Fibroblast of the conjunctiva (primary cell): ENCODE measurements around the gene WDPCP.
"Not testable (repeated sequence)": the region's sequence is repeated elsewhere in the genome, so short reads cannot be mapped to it uniquely, and the experiment has no call there.

Experiments
- DNase-seq: peaks from one replicate; pipeline ENCODE4 v3.0.0-alpha.2; 2010; ENCODE audit warnings: low read depth

Gene WDPCP

GRCh38 chr2:63444565-63445288 lies 143.6 kb downstream of the WDPCP start:
- DNase-seq: no peak

GRCh38 chr2:63440612-63441011 lies 147.7 kb downstream of the WDPCP start:
- DNase-seq: no peak

GRCh38 chr2:63438181-63438580 lies 150.1 kb downstream of the WDPCP start:
- DNase-seq: no peak

GRCh38 chr2:63436488-63436887 lies 151.8 kb downstream of the WDPCP start:
- no peak for DNase-seq

- no peak for DNase-seq
Measured at GRCh38 chr2:63435070-63435469, 153.2 kb downstream of the WDPCP start.

GRCh38 chr2:63434024-63435001 lies 154.0 kb downstream of the WDPCP start:
- DNase-seq: no peak

GRCh38 chr2:63432373-63432772 lies 155.9 kb downstream of the WDPCP start:
- peak; percentile 4 for DNase-seq

GRCh38 chr2:63425606-63426005 lies 162.7 kb downstream of the WDPCP start:
- DNase-seq: peak; percentile 6

- DNase-seq: no peak
Measured at GRCh38 chr2:63425079-63425416, 163.2 kb downstream of the WDPCP start.

GRCh38 chr2:63424329-63425078 lies 163.8 kb downstream of the WDPCP start:
- peak; percentile 16 for DNase-seq

- no peak for DNase-seq
Measured at GRCh38 chr2:63422556-63422955, 165.7 kb downstream of the WDPCP start.

- no peak for DNase-seq
Measured at GRCh38 chr2:63408530-63408929, 179.7 kb downstream of the WDPCP start.

- DNase-seq: no peak
Measured at GRCh38 chr2:63406641-63407040, 181.6 kb downstream of the WDPCP start.

GRCh38 chr2:63403820-63404219 lies 184.5 kb downstream of the WDPCP start:
- DNase-seq: no peak

- not testable (repeated sequence) for DNase-seq
Measured at GRCh38 chr2:63402889-63403288, 185.4 kb downstream of the WDPCP start.

GRCh38 chr2:63399156-63399555 lies 189.1 kb downstream of the WDPCP start:
- no peak for DNase-seq

GRCh38 chr2:63379451-63379850 lies 208.8 kb downstream of the WDPCP start:
- no peak for DNase-seq

GRCh38 chr2:63378589-63378988 lies 209.7 kb downstream of the WDPCP start:
- no peak for DNase-seq

GRCh38 chr2:63374341-63374740 lies 213.9 kb downstream of the WDPCP start:
- no peak for DNase-seq

- no peak for DNase-seq
Measured at GRCh38 chr2:63372549-63372948, 215.7 kb downstream of the WDPCP start.

- no peak for DNase-seq
Measured at GRCh38 chr2:63369146-63369545, 219.1 kb downstream of the WDPCP start.

- no peak for DNase-seq
Measured at GRCh38 chr2:63364866-63365265, 223.4 kb downstream of the WDPCP start.
